Measurements from ENCODE around the gene SPP2.

SPP2 gene

GRCh38 chr2:234092344-234092743, 41.8 kb downstream of the SPP2 start:
- Histone ChIP-seq H2AFZ (ENCODE audit: low read length) (no peak overlapping the region), H3K36me3 (ENCODE audit: insufficient read depth, low read length) (no peaks in the 10 kb centered on the region), H3K9ac (ENCODE audit: low read length) (no peak overlapping the region), H3K79me2 (ENCODE audit: insufficient read depth, low read length) (no peaks in the 10 kb centered on the region), H3K4me1 (ENCODE audit: insufficient read depth, low read length, severe bottlenecking) (no peaks in the 10 kb centered on the region), H3F3A (ENCODE audit: insufficient read depth, low read length) (no peaks in the 10 kb centered on the region), H3K9me3 (ENCODE audit: low read length) (no peaks in the 10 kb centered on the region), H3K4me3 (ENCODE audit: low read depth, low read length, poor library complexity, severe bottlenecking) (no peak overlapping the region), H3K27ac (ENCODE audit: low read depth, low read length, poor library complexity, severe bottlenecking) (no peak overlapping the region), H3K27me3 (ENCODE audit: insufficient read depth, low read length) (no peaks in the 10 kb centered on the region), H3K4me2 (ENCODE audit: low read length) (no peak overlapping the region), H4K20me1 (ENCODE audit: insufficient read depth, low read length) (no peaks in the 10 kb centered on the region), H3K9me2 (ENCODE audit: low read depth, low read length) (no peaks in the 10 kb centered on the region)
- no peak for TF ChIP-seq CTCF (IDR thresholded peaks at IDR 0.05; ENCODE audit: low read length)
- no peak for TF ChIP-seq EZH2 (IDR thresholded peaks at IDR 0.05; ENCODE audit: borderline replicate concordance, low read length)

- no peaks in the 10 kb centered on the region for H3K4me1 ChIP-seq (ENCODE audit: insufficient read depth, low read length, severe bottlenecking)
- no peaks in the 10 kb centered on the region for H3K27me3 ChIP-seq (ENCODE audit: insufficient read depth, low read length)
- H3K4me3 ChIP-seq (ENCODE audit: low read depth, low read length, poor library complexity, severe bottlenecking), result no peak overlapping the region
- H3K4me2 ChIP-seq (ENCODE audit: low read length), result no peak overlapping the region
- H3K79me2 ChIP-seq (ENCODE audit: insufficient read depth, low read length), result no peaks in the 10 kb centered on the region
- no peak overlapping the region for H3K27ac ChIP-seq (ENCODE audit: low read depth, low read length, poor library complexity, severe bottlenecking)
- no peaks in the 10 kb centered on the region for H3K9me2 ChIP-seq (ENCODE audit: low read depth, low read length)
- no peaks in the 10 kb centered on the region for H3F3A ChIP-seq (ENCODE audit: insufficient read depth, low read length)
- TF ChIP-seq CTCF (IDR thresholded peaks at IDR 0.05; ENCODE audit: low read length) (no peak), EZH2 (IDR thresholded peaks at IDR 0.05; ENCODE audit: borderline replicate concordance, low read length) (no peak)
- no peak overlapping the region for H2AFZ ChIP-seq (ENCODE audit: low read length)
- H4K20me1 ChIP-seq (ENCODE audit: insufficient read depth, low read length), result no peaks in the 10 kb centered on the region
- H3K9ac ChIP-seq (ENCODE audit: low read length), result no peak overlapping the region
- no peaks in the 10 kb centered on the region for H3K36me3 ChIP-seq (ENCODE audit: insufficient read depth, low read length)
- H3K9me3 ChIP-seq (ENCODE audit: low read length), result no peaks in the 10 kb centered on the region
Observed at GRCh38 chr2:234095301-234095700, 44.8 kb downstream of the SPP2 start.

GRCh38 chr2:234096164-234096563, 45.7 kb downstream of the SPP2 start:
- no peak overlapping the region for H3K27ac ChIP-seq (ENCODE audit: low read depth, low read length, poor library complexity, severe bottlenecking)
- H3K27me3 ChIP-seq (ENCODE audit: insufficient read depth, low read length), result no peaks in the 10 kb centered on the region
- H3K9me3 ChIP-seq (ENCODE audit: low read length), result no peaks in the 10 kb centered on the region
- TF ChIP-seq EZH2 (IDR thresholded peaks at IDR 0.05; ENCODE audit: borderline replicate concordance, low read length) (no peak), CTCF (IDR thresholded peaks at IDR 0.05; ENCODE audit: low read length) (no peak)
- no peaks in the 10 kb centered on the region for H3K4me1 ChIP-seq (ENCODE audit: insufficient read depth, low read length, severe bottlenecking)
- no peaks in the 10 kb centered on the region for H3K9me2 ChIP-seq (ENCODE audit: low read depth, low read length)
- no peaks in the 10 kb centered on the region for H3F3A ChIP-seq (ENCODE audit: insufficient read depth, low read length)
- H2AFZ ChIP-seq (ENCODE audit: low read length), result no peak overlapping the region
- H3K9ac ChIP-seq (ENCODE audit: low read length), result no peak overlapping the region
- H4K20me1 ChIP-seq (ENCODE audit: insufficient read depth, low read length), result no peaks in the 10 kb centered on the region
- H3K4me3 ChIP-seq (ENCODE audit: low read depth, low read length, poor library complexity, severe bottlenecking), result no peak overlapping the region
- no peaks in the 10 kb centered on the region for H3K79me2 ChIP-seq (ENCODE audit: insufficient read depth, low read length)
- H3K4me2 ChIP-seq (ENCODE audit: low read length), result no peak overlapping the region
- H3K36me3 ChIP-seq (ENCODE audit: insufficient read depth, low read length), result no peaks in the 10 kb centered on the region
